ENCODE data around the gene SHISA2. TPM values are rescaled to one million over a fixed set of nuclear protein-coding genes. Genes with fewer than 3 reads are reported as not detected.

SHISA2 gene
- total and polyA plus RNA-seq, 2 of the 8 experiments (the other 6 are each of a cell fraction or from before 2014, with no cell fraction given) = 10.2 to 23.8 TPM

DNA sequence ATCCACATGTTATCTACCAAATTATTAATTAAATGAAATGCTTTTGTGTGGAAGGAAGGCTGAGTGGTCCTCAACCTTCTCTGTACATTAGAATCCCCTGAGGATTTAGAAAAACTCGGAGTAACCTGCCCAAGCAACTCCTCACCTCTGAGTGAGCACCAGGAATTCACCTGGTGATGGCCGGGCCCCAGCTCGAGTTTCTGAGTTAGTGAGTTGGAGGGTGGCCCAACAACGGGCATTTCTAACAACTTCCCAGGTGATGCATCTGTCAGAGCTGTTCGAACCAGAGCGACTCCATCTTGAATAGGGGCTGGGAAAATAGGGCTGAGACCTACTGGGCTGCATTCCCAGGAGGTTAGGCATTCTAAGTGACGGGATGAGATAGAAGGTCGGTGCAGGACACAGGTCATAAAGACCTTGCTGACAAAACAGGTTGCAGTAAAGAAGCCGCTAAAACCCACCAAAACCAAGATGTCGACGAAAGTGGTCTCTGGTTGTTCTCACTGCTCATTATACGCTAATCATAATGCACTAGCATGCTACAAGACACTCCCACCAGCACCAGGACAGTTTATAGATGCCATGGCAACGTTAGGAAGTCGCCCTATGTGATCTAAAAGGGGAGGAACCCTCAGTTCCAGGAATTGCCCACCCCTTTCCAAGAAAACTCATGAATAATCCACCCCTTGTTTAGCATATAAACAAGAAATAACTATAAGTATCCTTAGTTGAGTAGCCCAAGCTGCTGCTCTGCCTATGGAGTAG lies 44.2 kb upstream of the SHISA2 start:
- FAIRE-seq = no peak
- Histone ChIP-seq H4K91ac (replicated peaks; ENCODE audit: insufficient read length, low read length) (no peak overlapping the region), H3K9me3 (ENCODE audit: insufficient read depth in 2 of 2, low read depth in 1 of 2, low read length in 1 of 2) (no peaks in the 10 kb centered on the region)

More for the DNA sequence above, 44.2 kb upstream of the SHISA2 start:
- H3K79me2 ChIP-seq (ENCODE audit: control insufficient read depth in 1 of 2, insufficient read depth in 2 of 2, low read length in 2 of 2) = no peaks in the 10 kb centered on the region
- no peak overlapping the region for H3K4me3 ChIP-seq (ENCODE audit: extremely low read depth in 1 of 4, insufficient read depth in 2 of 4, low read depth in 3 of 4, low read length in 4 of 4)
- peaks cover 0 to 1% (median 0%) of the 10 kb centered on the region in 4 experiments; a peak in 2 of 7 replicates for H3K27me3 ChIP-seq (replicated peaks in 1 of 4; ENCODE audit: control insufficient read depth in 3 of 4, extremely low read depth in 1 of 4, insufficient read depth in 3 of 4, low read length in 3 of 4)
- ChIA-PET POLR2A (ENCODE audit: partially characterized antibody) (no interaction called here), CTCF (ENCODE audit: partially characterized antibody) (interaction anchor here (0.6 to 2.7 kb wide), 17 partner anchors 9 to 771 kb away, joined by 3 to 20 read pairs (median 5); no protein-coding TSS in a partner anchor)
- no peak overlapping the region for H3K18ac ChIP-seq (ENCODE audit: extremely low read depth, low read length)
- no peak overlapping the region for H2AK5ac ChIP-seq (ENCODE audit: low read depth, low read length)
- no peak for DNase-seq (ENCODE audit: low read depth in 1 of 2, low spot score in 2 of 2)
- H3K23me2 ChIP-seq (ENCODE audit: low read depth, low read length) = no peaks in the 10 kb centered on the region
- TF ChIP-seq KDM5A (IDR thresholded peaks at IDR 0.05; ENCODE audit: low read length) (no peak), SUZ12 (IDR thresholded peaks at IDR 0.05; ENCODE audit: low read length) (no peak), CEBPB (IDR thresholded peaks at IDR 0.05; ENCODE audit: low read depth, low read length) (no peak), GABPA (IDR thresholded peaks at IDR 0.05; ENCODE audit: borderline replicate concordance, insufficient read depth, low read length) (no peak), NRF1 (IDR thresholded peaks at IDR 0.05; ENCODE audit: low read depth, low read length) (no peak), FOSL1 (IDR thresholded peaks at IDR 0.05; ENCODE audit: insufficient read depth, low read depth, low read length) (no peak)
- H4K20me1 ChIP-seq (replicated peaks in 1 of 2; ENCODE audit: control insufficient read depth in 1 of 2, insufficient read depth in 2 of 2, low read length in 2 of 2) = no peaks in the 10 kb centered on the region
- no peak overlapping the region for H3K56ac ChIP-seq (replicated peaks; ENCODE audit: insufficient read length, low read depth, low read length)
- H3K27ac ChIP-seq (ENCODE audit: low read depth, low read length) = no peak overlapping the region
- no peak overlapping the region for H2BK120ac ChIP-seq (replicated peaks; ENCODE audit: low read depth, low read length)
- no peaks in the 10 kb centered on the region for H3K36me3 ChIP-seq (ENCODE audit: control insufficient read depth in 2 of 4, insufficient read depth in 4 of 4, low read length in 3 of 4)
- no peak overlapping the region for H2AFZ ChIP-seq (ENCODE audit: low read length)
- H3K9ac ChIP-seq (replicated peaks in 1 of 4; ENCODE audit: extremely low read depth in 1 of 4, low read depth in 3 of 4, low read length in 3 of 4) = no peak overlapping the region
- H3K4me1 ChIP-seq (replicated peaks in 1 of 4; ENCODE audit: control insufficient read depth in 3 of 4, insufficient read depth in 4 of 4, low read length in 3 of 4) = peaks cover 0 to 2% (median 0%) of the 10 kb centered on the region in 4 experiments; a peak in 3 of 7 replicates
- H2BK5ac ChIP-seq (ENCODE audit: low read depth, low read length) = no peak overlapping the region
- H3K79me1 ChIP-seq (ENCODE audit: low read depth, low read length) = no peaks in the 10 kb centered on the region
- no peak overlapping the region for H3K23ac ChIP-seq (ENCODE audit: insufficient read length)
- H2BK15ac ChIP-seq (ENCODE audit: low read length) = no peak overlapping the region
- H2BK12ac ChIP-seq (ENCODE audit: low read depth, low read length) = no peak overlapping the region
- no peak overlapping the region for H3K14ac ChIP-seq (ENCODE audit: insufficient read length)
- 83% methylated on average over 14 of the region's 14 CpGs; no CpG with 5 or more reads in 1 of the 2 experiments for WGBS, 2 experiments (ENCODE audit: extremely low coverage in 1 of 2, insufficient coverage in 1 of 2, insufficient read length in 1 of 2, insufficient replicate concordance in 2 of 2, low coverage in 1 of 2, low lambda C conversion rate in 2 of 2, missing lambda C conversion rate in 1 of 2)
- no peak overlapping the region for H3K4me2 ChIP-seq (ENCODE audit: insufficient read depth in 1 of 2, low read depth in 2 of 2, low read length in 2 of 2)
- no peak overlapping the region for H3K4ac ChIP-seq (replicated peaks; ENCODE audit: insufficient read length, low read depth, low read length)
- no peak overlapping the region for H2BK20ac ChIP-seq (ENCODE audit: low read length)
- no peak overlapping the region for H4K5ac ChIP-seq (ENCODE audit: insufficient read length, low read depth, low read length)
- H4K8ac ChIP-seq (ENCODE audit: extremely low read depth, insufficient read depth, low read length) = no peak overlapping the region
